PC-3 (cell line): ENCODE results near the gene TBC1D9. TPM values are rescaled to one million over a fixed set of nuclear protein-coding genes. Genes with fewer than 3 reads are reported as not detected.

ENCODE experiments used
- ATAC-seq: fragments of 200-7000 bp; cut with Tn5 transposase; 2 replicates; pipeline ENCODE4 v1.9.1; 2020; ENCODE audit warnings: mild to moderate bottlenecking, moderate library complexity
- BruUV-seq: library from RNA; stranded (reverse); fragments of 400-500 nt; replicated peaks from 2 replicates; lab custom pipeline; 2021; lab: Mats Ljungman, UMichigan
- CTCF ChIA-PET: fragments of 300-600 bp; sonication (Branson Sonifier 250); formaldehyde crosslinking; loops from one replicate; lab custom pipeline; 2022; ENCODE audit warnings: antibody characterized with exemption; lab: Charles Lee
- POLR2A ChIA-PET: fragments of 300-600 bp; sonication (Branson Sonifier 250); formaldehyde crosslinking; loops from one replicate; lab custom pipeline; 2022; ENCODE audit warnings: antibody characterized with exemption; ENCODE audit not compliant: unreplicated experiment; lab: Charles Lee
- DNase-seq: peaks from one replicate; pipeline ENCODE4 v3.0.0-alpha.2; 2015
- H2AFZ ChIP-seq: fragments of 300-600 bp; sonication (generic); 2 replicates; pipeline ENCODE4 v1.6.0; 2016; ENCODE audit warnings: antibody characterized with exemption, low read length
- H3F3A ChIP-seq: fragments of 300-600 bp; sonication (generic); one replicate; pipeline ENCODE4 v1.6.0; 2017; ENCODE audit warnings: antibody characterized with exemption, low read length, control low read depth, mild to moderate bottlenecking; ENCODE audit not compliant: unreplicated experiment
- H3K27ac ChIP-seq: fragments of 300-600 bp; sonication (generic); 2 replicates; pipeline ENCODE4 v1.5.1; 2016; ENCODE audit warnings: mild to moderate bottlenecking, low read length
- H3K27me3 ChIP-seq: fragments of 300-600 bp; sonication (generic); 2 replicates; pipeline ENCODE4 v1.6.1; 2016; ENCODE audit warnings: low read length, mixed read lengths
- H3K36me3 ChIP-seq: fragments of 300-600 bp; sonication (generic); 2 replicates; pipeline ENCODE4 v1.6.1; 2016; ENCODE audit warnings: low read depth, mixed run types, low read length, mixed read lengths
- H3K4me1 ChIP-seq: fragments of 300-600 bp; sonication (generic); 2 replicates; pipeline ENCODE4 v1.5.1; 2016; ENCODE audit warnings: low read length; ENCODE audit not compliant: insufficient read depth
- H3K4me2 ChIP-seq: fragments of 300-600 bp; sonication (generic); 2 replicates; pipeline ENCODE4 v1.6.0; 2016; ENCODE audit warnings: low read length
- H3K4me3 ChIP-seq: fragments of 300-600 bp; sonication (generic); 2 replicates; pipeline ENCODE4 v1.5.1; 2016; ENCODE audit warnings: mild to moderate bottlenecking, low read length, mixed read lengths
- H3K79me2 ChIP-seq: fragments of 300-600 bp; sonication (generic); 2 replicates; pipeline ENCODE4 v1.6.1; 2017; ENCODE audit warnings: low read length, mixed read lengths
- H3K9ac ChIP-seq: fragments of 300-600 bp; sonication (generic); 2 replicates; pipeline ENCODE4 v1.6.0; 2016; ENCODE audit warnings: mild to moderate bottlenecking, low read length
- H3K9me2 ChIP-seq: fragments of 300-600 bp; sonication (generic); replicated peaks from 2 replicates; pipeline ENCODE4 v1.6.1; 2016; ENCODE audit warnings: mixed run types, low read length, mixed read lengths
- H3K9me3 ChIP-seq: fragments of 300-600 bp; sonication (generic); 2 replicates; pipeline ENCODE4 v1.6.1; 2016; ENCODE audit warnings: low read length, mixed read lengths
- H4K20me1 ChIP-seq: fragments of 300-600 bp; sonication (generic); 2 replicates; pipeline ENCODE4 v1.6.1; 2016; ENCODE audit warnings: low read length, mixed read lengths
- EZH2 ChIP-seq: fragments of 300-600 bp; sonication (generic); IDR thresholded peaks from one replicate; pipeline ENCODE4 v1.6.1; 2017; ENCODE audit warnings: antibody characterized with exemption, mild to moderate bottlenecking, low read length; ENCODE audit not compliant: unreplicated experiment
- EZH2phosphoT487 ChIP-seq: fragments of 300-600 bp; sonication (generic); IDR thresholded peaks from 2 replicates; pipeline ENCODE4 v1.6.1; 2018; ENCODE audit warnings: mild to moderate bottlenecking, antibody characterized with exemption, low read length, borderline replicate concordance
- intact Hi-C: fragments of 100-400 bp; cut with micrococcal nuclease; formaldehyde crosslinking; loops from 2 replicates; pipeline ENCODE4 v1.9.0; 2023
- total RNA-seq: library from RNA; depleted of rRNA; stranded (reverse); fragments of >200 nt; gene quantifications from 2 replicates; pipeline ENCODE4 v1.2.3, GENCODE V29; 2014
- TF ChIP-seq, protein P1 (sequence below): fragments of 300-600 bp; sonication (generic); conservative IDR thresholded peaks from 2 replicates; pipeline ENCODE4 v1.5.1; 2017; ENCODE audit warnings: antibody characterized with exemption, low read depth, mild to moderate bottlenecking, low read length

TBC1D9 gene
- total RNA-seq, 1 experiment from 2014 or later = 11.2 TPM

DNA sequence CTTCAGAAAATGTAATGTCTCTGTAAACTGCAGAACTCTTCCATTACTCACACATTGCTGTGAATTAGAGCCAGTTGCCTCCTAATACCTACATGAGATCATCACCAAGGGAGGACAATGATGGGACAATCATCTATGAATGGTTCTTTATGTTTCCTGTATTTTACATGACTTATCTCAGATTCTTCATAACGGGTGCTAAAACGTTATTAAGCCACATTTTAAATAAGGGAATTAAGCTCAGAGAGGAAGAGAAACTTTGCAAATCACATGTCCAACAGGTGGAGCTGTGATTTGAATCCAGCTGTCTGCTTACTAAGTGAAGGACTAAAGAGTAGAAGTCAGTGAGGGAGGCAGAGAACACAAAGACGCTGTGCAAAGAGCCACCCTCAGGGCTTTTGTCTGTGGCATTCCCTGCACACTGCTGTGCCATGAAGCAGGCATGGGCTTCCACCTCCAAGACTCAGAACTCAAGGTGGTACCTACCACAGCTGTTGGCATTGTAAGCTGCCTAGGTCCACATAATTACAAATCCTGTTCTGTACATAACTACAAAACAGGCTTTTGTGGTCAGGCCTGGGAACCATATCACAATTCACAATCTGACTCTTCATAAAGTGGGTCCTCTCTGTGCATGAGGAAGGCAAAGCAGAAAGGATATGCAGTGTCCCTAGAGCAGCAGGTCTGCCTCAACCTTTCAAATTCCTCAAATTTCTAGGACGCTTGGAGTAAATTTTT, 12.8 kb downstream of the TBC1D9 start:
- H2AFZ ChIP-seq = no peak overlapping the region
- no peak overlapping the region for H3K4me3 ChIP-seq
- H3K27me3 ChIP-seq = no peaks in the 10 kb centered on the region
- H3K9ac ChIP-seq = no peak overlapping the region
- no peaks in the 10 kb centered on the region for H3F3A ChIP-seq
- H3K27ac ChIP-seq = no peak overlapping the region
- no TSS peak for BruUV-seq
- H3K9me3 ChIP-seq = no peaks in the 10 kb centered on the region
- peak; percentile 35 for DNase-seq
- peak; percentile 74 for ATAC-seq
- TF ChIP-seq, protein P1, sequence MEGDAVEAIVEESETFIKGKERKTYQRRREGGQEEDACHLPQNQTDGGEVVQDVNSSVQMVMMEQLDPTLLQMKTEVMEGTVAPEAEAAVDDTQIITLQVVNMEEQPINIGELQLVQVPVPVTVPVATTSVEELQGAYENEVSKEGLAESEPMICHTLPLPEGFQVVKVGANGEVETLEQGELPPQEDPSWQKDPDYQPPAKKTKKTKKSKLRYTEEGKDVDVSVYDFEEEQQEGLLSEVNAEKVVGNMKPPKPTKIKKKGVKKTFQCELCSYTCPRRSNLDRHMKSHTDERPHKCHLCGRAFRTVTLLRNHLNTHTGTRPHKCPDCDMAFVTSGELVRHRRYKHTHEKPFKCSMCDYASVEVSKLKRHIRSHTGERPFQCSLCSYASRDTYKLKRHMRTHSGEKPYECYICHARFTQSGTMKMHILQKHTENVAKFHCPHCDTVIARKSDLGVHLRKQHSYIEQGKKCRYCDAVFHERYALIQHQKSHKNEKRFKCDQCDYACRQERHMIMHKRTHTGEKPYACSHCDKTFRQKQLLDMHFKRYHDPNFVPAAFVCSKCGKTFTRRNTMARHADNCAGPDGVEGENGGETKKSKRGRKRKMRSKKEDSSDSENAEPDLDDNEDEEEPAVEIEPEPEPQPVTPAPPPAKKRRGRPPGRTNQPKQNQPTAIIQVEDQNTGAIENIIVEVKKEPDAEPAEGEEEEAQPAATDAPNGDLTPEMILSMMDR = peak; percentile 56
- TF ChIP-seq EZH2 = no peak
- POLR2A ChIA-PET = no interaction called here
- no peaks in the 10 kb centered on the region for H3K36me3 ChIP-seq
- H3K4me1 ChIP-seq = peaks cover 14% of the 10 kb centered on the region
- intact Hi-C loops = loop anchor here (1.0 kb wide), 1 partner anchor 108 kb away; no protein-coding TSS in a partner anchor
- no peaks in the 10 kb centered on the region for H3K9me2 ChIP-seq
- no peaks in the 10 kb centered on the region for H3K79me2 ChIP-seq
- CTCF ChIA-PET = interaction anchor here (1.0 kb wide), 1 partner anchor 69 kb away, joined by 4 read pairs; no protein-coding TSS in a partner anchor
- H3K4me2 ChIP-seq = no peak overlapping the region
- no peaks in the 10 kb centered on the region for H4K20me1 ChIP-seq

DNA sequence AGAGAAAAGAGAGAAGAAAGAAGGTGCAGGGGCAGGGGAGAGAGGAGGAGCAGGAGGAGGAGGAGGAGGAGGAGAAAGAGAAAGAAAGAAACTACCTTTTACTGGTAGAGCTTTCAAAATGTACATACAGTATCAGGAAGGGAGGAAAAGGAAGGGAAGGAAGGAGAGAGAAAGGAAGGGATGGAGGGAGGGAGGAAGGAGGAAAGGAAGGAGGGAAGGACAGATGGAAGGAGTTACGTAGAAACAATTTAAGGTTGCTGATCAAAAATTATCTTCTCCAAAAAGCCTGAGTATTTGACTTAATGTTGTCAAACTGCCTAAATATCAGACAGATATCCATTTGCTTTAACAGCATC, 13.4 kb downstream of the TBC1D9 start:
- intact Hi-C loops = loop anchor here (1.0 kb wide), 1 partner anchor 108 kb away; no protein-coding TSS in a partner anchor
- peaks cover 14% of the 10 kb centered on the region for H3K4me1 ChIP-seq
- ChIA-PET CTCF (interaction anchor here (1.0 kb wide), 1 partner anchor 69 kb away, joined by 4 read pairs; no protein-coding TSS in a partner anchor), POLR2A (no interaction called here)
- H3K27ac ChIP-seq = no peak overlapping the region
- H4K20me1 ChIP-seq = no peaks in the 10 kb centered on the region
- H3K9me2 ChIP-seq = no peaks in the 10 kb centered on the region
- H3K9me3 ChIP-seq = no peaks in the 10 kb centered on the region
- no peak overlapping the region for H2AFZ ChIP-seq
- no peak for DNase-seq
- no peak overlapping the region for H3K4me2 ChIP-seq
- H3K36me3 ChIP-seq = no peaks in the 10 kb centered on the region
- no TSS peak for BruUV-seq
- H3K27me3 ChIP-seq = no peaks in the 10 kb centered on the region
- TF ChIP-seq EZH2phosphoT487 (no peak), EZH2 (no peak)
- TF ChIP-seq, protein P1 = no peak
- no peak overlapping the region for H3K4me3 ChIP-seq
- no peaks in the 10 kb centered on the region for H3K79me2 ChIP-seq
- H3K9ac ChIP-seq = no peak overlapping the region
- H3F3A ChIP-seq = no peaks in the 10 kb centered on the region
- no peak for ATAC-seq
